HG03521 (cell line): ENCODE results near the gene CACNA2D3.

Experiments used
- ATAC-seq: cut with Tn5 transposase; IDR thresholded peaks from one replicate; pipeline ENCODE4 v1.9.1; 2021; ENCODE audit warnings: mild to moderate bottlenecking, moderate library complexity; ENCODE audit not compliant: unreplicated experiment

CACNA2D3 gene

DNA sequence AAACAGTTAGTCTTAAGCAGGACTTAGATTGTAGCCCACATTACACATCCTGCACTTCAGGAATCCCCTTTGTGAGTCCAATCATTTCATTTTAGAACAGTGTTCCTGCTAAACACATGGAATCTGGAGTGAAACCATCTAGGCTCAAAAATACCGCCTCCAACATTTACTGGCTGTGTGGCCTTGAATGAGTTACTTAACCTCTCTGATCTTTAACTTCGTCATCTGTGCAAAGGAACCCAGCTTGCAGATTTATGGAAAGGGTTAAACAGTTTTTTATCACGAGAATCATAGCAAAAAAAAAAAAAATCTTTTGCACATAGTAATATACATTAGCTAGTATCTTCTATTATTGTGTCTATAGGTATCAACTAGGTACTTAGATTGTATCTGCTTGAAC, 813.5 kb downstream of the CACNA2D3 start:
- ATAC-seq: no peak

DNA sequence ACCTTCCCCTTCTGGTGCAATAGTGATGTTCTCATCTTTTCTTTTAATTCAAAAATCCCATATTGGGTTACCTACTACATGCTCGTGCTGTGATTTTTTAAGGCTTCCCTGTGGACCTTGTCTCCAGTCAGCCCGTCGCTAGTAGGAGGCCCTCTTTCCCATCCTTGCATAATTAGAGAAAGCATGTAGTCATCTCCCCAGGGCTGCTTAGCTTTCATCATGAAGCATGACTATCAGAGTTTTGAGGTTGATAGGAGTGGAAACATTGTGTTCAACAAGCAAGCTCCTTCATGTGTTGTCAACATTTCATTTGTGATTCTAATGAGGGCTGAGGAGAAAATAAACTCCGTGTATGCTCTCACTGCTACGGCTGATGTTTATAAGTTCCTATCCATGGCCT, 814.2 kb downstream of the CACNA2D3 start:
- no peak for ATAC-seq

DNA sequence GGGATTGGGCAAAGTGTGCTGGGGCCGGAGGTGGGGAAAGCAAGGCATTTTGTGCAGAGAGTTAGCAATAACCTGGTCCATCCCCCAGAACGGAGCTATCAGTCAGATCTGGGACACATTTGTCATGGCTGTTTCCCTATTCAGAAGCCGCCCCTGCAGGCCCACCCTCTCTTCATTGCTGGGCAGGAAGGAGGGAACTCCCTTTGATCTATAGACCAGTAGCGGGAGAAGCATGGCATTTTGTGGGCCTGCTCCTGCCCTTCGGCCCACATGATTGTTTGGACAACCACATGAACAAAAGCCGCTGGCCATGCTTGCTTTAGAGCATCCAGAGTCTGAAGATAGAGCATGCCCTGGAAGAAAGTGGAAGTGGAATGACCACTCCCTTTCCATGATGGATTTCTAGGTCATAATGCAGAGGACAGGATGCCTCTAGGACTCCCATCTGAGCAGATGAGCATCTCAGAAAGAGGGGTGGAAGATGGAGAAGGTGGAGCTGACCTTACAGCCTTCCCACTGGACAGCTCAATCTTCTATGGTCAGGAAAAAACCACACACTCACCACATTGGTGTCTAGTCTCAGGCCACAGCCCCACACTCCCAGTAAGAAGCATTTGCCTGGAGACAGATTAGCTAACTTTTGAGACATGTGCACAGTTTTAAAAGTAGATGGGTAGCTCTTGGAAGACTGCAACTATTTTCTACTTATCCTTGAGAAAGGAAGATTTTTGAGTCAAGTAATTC, 817.4 kb downstream of the CACNA2D3 start:
- no peak for ATAC-seq

DNA sequence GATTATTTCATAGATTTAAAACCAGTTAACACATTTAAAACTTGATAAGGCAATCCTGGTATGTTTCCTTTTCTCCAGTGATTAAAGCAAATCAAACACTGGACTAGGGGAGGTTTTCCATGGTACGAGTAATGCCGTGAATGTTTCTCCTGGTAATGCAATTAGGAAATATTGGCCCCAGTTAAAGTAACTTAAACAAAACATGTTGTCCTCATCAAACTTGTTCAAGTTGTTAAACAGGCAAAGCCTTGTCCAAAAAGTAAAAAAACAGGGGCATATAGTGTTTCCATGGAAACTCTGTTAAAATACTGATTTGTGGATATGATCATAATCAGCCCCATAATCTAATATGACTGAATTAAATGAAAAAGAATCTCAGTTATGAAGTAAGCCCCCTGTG, 818.6 kb downstream of the CACNA2D3 start:
- ATAC-seq: no peak

DNA sequence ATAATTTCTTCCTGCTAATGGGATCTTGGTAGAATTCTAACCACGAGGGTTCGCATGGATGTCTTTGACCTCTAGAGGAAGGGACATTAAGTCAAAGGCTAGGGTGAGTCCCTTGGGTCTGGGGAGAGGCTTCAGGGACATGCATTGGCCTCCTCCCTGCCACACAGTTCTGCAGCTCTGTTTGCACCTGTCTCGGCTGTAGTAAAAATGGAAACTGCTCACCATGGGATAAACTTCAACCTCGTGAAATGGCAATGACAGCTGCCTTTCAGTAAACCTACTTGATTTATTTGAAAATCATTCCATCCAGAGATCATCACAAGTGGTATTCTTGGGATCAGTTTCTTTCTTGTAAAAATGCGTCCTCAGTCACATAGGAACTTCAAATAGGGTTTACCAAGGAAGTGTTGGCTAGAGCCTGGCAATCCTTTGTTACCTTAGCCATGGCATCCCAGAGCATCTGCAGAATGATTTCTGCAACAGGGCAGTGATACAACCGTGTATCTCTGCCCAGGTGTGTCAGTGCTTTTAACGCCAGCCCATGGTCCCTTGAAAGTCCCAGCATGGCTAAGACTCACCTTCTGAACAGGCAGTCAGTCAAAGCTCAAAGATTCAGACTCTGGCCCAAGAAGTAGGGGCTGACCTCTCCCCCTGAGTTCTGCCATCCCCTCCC, 819.5 kb downstream of the CACNA2D3 start:
- no peak for ATAC-seq

DNA sequence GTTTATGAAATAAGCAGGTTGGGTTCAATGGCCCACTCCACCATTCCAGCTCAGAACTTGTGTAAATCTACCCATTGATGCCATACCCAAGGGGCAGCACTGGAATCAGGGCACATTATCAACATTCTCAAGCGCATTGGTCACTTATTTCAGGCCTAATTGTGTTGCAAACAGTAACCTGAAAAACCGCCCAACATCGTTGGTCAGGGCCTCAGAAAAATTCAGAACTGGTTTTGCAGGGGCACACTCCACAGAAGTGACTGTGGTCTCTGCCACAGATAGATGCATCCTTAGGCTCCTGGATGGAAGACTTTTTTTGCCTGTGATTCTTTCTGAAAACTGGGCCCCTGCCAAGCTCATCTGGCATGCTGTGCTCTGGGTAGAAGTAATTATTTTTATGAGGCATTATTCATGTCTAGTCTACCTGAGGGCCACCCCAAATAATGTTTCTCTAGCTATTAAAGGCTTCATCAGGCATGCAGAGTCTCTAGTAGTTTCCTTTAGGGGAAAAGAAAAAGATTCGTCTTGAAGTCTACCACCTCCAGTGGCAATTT, 827.2 kb downstream of the CACNA2D3 start:
- ATAC-seq: no peak

DNA sequence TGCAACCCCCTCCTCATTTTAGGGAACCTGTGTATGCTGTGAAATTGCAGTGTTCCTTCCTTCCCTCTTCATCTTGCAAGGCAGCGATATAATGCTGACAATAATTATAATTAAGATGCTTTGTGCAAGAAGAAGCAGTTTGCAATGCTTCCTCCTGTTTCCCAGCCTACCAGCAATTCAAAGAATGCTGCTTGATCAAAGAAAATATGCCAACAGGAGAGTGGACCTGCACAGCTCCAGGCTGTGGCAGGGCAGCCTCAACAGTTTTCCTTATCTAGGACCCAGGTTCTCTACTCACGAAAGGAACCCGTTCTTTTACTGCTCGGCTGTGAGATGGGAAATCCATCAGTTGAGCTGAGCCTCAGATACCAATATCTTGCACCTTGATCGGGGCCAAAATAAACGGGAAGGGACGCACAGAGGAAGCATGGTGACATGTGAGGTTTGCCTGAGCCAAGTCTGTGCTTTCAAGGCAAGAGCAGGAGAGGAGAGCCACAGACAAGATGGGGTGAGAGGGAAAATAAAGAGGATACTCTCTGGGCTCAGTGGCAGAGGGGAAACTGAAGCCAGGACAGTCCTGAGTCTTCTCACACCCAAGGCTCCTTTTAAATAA, 828.1 kb downstream of the CACNA2D3 start:
- ATAC-seq: no peak

DNA sequence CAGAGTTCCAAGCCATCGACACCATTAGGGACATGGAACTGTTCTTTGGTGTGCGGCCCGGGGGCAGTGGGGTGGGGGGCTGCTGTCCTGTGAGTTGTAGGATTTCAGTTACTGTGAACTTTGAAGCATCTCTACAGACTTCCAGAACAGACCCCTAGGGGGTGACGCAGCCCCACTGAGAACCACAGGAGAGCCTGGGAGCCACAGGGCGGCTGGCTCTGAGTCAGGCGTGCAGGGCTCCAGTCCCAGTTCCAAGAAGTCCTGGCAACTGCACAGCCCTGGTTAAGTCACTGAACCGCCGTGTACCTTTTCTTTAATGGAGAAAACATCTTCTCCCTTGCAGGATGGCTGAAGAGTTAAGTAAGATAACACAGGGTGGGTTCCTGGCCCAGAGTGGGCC, 829.1 kb downstream of the CACNA2D3 start:
- no peak for ATAC-seq

DNA sequence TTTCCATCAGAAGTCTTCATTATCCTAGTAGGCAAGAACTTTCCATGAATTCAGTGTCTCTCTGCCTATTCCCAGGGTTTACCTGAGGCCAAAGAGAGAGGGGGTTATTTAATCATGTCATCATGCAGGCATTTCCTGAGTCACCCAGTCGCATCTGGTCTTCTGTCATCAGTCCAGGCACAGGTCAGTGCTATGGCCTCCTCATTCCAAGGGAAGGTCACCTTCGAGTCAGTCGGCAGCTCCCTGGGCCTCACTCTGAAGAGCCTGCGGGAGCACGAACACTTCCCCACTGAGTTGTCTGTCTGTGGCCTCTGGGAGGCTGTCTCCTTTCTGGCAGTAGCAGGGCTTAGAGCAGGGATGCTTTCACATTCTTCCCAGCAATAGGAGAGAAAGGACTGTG, 831.7 kb downstream of the CACNA2D3 start:
- no peak for ATAC-seq

DNA sequence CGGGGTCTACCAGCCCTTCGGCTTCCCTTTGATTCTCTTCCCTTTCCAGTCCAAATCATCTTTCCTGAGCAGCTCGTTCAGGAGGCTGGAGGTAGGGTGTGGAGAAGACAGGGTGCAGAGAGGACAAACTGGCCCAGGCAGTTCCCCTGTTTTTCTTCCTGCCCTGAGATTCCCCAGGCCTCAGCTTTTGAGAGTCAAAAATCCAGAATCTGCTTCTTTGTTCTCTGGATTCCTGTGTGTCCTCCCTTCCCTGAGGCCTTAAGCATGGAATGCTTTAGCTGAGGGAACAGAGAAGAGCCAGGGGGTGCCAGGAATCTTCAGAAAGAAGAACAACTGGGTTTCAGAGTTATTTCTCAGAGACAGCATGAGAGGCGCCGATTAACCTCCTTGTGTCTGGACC, 832.2 kb downstream of the CACNA2D3 start:
- no peak for ATAC-seq

DNA sequence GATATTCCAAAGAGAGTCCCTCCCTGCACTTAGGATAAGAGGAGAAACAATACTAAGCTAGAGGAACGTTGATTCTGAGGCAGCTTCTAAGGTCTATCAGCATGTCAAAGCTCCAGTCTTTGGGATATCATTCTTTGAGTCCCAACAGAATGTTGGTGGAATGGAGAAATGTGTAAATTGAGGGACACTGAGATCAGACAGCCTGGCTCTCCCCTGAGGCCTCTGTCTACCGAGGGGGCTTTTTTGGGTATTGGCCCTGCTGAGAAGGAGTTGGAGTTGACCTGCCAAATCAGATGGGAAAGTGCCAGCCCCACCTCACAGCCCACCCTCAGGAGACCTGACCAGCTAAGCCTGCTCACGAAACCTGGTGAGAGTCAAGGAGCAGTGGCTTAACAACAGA, 833.1 kb downstream of the CACNA2D3 start:
- ATAC-seq: no peak

DNA sequence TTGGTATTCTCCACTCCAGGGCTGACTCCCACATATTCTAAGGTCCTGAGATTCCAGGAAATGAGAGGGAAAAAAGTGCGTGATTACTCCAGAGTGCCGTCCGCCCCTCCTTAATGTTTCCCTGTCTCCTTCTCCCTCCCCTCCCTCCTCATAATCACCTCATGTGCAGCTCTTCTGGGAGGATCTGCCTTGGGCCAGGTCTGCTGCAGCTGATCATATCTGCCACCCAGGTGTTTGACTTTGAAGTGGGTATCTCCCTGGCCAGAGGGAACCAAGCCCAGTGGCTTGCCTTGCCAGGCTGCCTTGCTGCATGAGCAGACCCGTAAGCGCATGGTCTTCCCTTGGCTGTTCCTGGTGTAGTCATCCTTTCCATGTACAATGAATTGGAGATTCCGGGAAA, 833.6 kb downstream of the CACNA2D3 start:
- ATAC-seq: no peak

DNA sequence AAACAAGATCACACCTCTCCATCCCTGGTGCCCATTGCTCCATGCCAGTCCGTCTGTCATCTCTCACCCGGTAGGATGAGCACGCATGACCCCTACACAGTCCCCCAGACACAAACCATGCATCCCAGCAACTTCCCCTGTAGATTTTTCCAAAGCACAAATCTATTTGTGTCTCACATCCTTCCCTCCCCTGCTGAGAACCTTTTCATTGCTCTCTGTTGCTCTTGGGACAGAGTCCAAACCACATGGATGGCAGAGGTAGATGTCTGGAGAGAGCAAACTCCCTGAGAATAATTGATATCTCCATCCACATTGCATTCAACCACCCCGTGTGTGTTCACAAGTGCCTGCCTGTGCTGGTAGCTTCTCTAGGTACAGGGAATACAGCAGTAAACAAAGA, 835.4 kb downstream of the CACNA2D3 start:
- no peak for ATAC-seq

DNA sequence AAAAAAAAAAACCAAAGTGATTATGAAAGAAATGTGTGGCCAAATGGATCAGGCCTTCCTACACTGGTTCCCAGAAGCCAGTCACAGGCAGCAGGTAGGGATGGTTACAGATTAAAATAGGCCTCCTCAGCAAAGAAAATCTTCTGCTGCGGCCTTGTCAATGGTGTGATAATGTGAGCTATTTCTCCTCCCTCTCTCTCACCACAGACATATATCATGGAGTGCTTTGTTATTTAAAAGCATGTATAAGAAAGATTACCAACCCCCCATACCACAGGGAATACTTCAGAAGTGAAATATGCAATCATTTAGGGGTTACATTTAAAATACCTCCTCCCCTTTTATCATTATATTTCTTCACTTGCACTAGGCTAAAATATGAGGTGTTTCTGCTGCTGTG, 837.7 kb downstream of the CACNA2D3 start:
- no peak for ATAC-seq

DNA sequence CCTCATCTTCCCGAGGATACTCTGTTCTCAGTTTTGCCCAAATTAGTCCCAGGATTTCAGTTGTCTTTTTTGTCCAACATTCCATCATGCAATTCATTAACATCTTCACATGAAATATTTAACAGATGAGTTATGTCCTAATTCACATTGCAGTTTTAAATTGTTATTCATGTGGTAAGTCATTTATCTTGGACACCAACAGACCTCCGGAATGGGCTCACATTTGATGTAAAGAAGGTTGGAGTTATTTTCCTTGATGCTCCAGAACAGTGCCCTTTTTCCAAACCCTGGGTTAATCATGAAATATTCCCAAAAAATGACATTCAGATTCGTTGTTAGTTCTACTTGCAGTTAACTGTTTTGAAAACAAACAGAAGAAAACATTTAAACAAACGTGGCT, 838.3 kb downstream of the CACNA2D3 start:
- no peak for ATAC-seq

DNA sequence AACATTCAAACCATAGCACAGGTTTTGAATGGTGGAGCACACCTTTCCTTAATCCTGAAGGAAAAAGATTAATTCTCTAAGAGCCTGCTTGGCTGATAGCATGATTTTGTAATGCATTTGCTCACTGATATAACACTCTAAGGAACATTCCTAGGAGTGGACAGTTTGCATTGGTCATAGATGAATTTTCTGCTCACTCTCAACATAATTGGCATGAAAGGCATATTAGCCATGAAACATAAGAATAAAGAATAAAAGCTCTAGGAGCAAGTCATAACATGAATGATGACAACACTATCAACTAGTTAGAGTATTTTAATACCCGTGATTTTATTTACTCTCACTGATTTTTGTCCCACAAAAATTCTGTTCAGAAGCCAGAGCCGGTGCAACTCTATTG, 839.8 kb downstream of the CACNA2D3 start:
- ATAC-seq: no peak

DNA sequence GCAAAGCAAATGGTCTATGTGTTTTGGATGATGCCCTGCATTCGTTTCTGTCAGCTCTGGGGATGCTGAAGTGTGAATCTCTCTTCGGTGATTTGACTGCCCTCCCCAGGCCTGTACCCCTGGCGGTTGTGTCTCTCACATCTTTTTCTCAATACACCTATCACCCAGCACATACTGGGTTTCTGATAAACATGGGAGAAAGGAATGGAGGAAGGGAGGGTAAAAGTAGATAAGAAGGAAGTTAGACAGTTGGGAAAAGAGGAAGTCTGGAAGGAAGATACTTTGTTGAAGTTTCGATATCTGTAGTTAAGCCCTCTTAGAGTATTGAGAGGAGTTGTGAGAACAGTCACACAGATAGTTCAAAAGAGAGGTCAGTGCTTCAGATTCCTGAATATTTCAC, 841.3 kb downstream of the CACNA2D3 start:
- ATAC-seq: no peak

DNA sequence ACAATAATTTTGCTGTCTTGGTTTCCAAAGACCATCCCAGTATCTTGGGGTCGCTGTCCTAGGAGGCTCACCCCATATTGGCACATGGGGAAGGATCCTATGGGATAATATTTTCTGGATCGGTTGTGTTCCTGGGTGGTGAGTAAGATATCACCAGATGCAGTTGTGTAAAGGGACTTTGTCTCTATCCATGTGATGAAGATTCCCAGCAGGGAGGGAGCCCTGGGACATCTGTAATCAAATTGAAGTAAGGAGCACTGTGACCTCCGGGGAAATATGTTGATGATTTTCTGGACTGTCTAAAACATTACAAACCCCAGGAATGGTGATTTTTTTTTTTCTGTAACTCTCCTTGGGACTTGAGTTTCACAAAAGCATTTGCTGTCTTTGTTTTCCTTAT, 841.7 kb downstream of the CACNA2D3 start:
- no peak for ATAC-seq

DNA sequence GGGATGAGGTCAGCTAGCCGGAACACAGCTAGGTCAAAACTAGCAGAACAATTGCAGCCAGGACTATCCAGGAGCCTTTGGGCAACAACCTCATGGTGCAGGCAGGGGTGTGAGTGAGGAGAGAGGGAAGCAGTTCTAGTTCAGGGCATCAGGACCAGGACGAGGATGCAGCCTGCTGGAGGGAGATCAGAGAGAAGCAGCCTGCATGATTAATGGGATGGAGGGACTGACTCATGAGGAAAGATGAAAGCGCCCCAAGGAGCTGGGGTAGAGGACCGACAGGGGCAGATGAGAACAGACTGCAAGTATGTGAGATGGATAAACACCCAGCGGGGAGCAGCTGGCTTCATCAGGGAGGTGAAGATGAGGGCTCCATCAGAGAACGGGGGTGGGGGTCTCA, 843.4 kb downstream of the CACNA2D3 start:
- ATAC-seq: no peak

DNA sequence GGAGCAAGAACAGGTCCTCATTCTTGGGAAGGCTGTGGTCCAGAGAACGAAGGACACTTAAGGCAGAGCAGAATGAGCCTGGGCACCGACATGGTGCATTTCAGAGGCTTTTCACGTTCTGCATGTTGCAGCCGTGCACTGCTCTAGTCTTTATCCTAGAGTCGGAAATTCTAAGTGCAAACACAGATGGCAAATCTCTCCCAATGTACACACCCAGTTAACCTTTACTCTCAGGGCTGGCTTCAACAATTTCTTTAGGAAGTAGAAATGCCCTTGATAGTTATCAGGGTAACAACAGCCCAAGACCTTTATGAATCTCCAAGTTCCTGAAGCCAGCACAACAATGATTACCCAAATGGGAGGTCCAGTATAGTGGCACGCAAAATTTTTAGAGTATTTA, 844.6 kb downstream of the CACNA2D3 start:
- no peak for ATAC-seq

DNA sequence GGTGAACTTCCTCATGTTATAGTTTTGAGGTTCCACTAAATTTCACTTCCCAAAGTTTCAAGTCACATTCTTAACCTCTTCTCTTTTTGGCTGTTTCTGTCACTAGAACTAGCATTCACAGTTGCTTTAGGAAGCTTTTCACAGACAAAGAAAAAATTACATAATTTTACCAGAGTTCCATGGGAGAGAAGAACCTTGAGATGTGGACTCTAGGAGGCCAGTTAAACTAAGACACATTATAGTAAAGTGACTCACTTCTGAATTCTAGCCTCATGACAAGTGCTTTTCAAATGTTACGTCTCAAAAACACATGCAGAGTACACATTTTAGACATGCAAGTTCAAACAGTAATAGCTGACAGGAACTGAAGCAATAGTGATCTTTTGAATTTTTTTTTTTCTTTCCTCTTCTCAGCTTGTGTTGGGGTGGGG, 845.4 kb downstream of the CACNA2D3 start:
- ATAC-seq: no peak

DNA sequence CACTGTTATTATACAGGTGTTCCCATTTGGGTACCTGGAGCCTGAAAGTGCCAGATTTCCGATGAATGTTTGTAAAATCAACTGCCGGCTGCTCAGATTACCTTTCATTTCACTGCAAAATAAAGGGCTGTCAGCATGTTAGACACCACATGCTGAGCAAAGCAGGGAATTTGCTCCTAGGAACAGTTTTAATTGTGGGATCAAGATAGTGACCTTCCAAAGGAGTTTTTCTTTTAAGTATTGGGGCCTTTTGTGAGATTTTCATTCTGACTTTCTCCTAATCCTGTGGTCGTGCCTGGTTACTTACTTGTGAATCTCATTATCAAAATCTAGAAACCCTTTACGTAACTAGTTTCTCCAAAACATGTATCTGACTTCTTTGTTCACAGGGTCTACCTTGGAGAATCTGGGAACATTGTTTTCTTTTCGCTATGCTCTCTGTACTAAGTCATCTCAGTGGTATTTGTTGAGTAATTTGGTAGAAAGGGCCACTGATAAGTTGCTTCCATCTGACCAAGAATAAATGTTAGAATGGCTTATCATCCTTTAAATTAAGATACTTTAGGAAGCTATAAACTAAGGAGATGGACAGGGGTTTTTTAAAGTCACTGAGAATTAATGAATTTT, 846.3 kb downstream of the CACNA2D3 start:
- ATAC-seq: no peak
